GM21390 (cell line): ENCODE results near the gene ZDHHC20.

Experiments
- ATAC-seq: cut with Tn5 transposase; IDR thresholded peaks from one replicate; pipeline ENCODE4 v1.9.1; 2021; ENCODE audit not compliant: unreplicated experiment

ZDHHC20 gene, protein sequence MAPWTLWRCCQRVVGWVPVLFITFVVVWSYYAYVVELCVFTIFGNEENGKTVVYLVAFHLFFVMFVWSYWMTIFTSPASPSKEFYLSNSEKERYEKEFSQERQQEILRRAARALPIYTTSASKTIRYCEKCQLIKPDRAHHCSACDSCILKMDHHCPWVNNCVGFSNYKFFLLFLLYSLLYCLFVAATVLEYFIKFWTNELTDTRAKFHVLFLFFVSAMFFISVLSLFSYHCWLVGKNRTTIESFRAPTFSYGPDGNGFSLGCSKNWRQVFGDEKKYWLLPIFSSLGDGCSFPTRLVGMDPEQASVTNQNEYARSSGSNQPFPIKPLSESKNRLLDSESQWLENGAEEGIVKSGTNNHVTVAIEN

DNA sequence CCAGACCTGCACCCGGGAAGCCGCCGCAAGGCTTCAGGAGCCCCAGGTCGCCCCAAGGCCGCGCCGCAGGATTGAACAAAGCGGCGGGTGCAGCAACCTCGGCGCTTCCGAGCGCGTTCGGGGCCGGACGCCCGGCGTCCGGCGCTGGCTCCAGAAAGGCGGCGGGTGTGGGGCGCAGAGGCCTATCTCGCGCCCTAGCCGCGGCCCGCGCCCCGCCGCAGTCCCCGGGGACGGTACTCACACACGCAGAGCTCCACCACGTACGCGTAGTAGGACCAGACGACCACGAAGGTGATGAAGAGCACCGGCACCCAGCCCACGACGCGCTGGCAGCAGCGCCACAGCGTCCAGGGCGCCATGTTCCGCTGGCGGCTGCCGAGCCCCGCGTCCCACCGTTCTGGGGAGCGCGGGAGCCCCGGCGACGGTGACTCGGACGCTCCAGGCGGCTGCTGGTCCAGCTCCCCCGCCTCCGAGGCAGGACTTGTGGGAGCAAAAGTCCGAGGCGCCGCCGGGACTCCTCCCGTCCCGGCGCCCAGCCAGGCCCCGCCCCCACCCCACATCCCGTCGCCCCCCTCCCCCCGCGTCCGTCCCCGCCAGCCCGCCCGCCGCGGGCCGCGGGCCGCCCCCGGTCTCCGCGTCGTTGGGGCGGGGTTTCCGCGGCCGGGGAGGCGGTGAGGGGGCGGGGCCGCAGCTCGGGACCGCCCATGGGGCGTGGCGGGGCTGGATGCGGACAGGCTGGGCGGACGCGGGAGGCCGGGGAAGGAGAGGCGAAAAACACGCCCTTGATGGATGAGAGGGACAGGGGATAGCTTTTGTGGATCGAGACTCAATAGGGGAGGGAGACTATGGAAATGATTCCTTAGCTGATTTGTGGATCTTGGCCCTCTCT lies at the start of gene ZDHHC20:
ZDHHC20 (minus strand) TSS at position 491 of the 889 bp plus-strand sequence; CDS start at position 359, 132 bp downstream.
- peak; percentile 84 for ATAC-seq

DNA sequence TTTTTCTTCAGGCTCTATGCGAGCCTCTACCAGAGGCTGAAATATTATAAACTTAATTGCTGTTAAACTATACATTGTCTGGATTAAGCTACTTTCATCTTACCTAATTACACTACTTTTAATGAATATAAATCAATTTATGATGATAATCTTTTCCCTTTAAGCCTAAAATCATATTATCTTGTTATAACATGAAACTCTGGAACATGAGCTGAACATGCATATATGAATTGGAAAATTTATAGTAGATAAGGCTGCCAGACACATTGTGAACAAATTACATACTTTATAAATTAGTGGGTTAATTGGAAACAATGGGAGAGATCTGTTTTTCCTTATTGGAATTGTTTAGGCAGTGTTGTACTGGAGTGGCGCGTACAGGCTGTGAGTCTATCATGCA lies 45.3 kb upstream of the ZDHHC20 start:
- ATAC-seq, result no peak

DNA sequence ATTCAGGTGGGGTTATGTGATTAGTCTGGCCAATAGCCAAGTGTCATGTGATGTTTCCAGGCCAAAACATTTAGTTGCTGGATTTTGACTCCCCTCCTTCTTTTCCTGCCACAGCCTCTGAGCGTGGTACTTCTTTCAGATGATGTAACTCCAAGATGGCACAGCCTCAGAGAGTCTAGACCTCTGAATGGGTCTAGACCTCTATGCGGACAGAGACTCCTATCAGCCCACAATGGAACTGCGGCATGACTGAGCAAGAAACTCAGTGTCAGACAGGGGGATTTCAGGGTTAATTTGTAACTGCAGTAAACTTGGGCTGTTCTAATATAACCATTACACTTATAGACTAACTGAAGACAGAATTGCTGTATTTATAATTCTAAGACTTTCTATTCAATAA lies 42.6 kb upstream of the ZDHHC20 start:
- no peak for ATAC-seq

DNA sequence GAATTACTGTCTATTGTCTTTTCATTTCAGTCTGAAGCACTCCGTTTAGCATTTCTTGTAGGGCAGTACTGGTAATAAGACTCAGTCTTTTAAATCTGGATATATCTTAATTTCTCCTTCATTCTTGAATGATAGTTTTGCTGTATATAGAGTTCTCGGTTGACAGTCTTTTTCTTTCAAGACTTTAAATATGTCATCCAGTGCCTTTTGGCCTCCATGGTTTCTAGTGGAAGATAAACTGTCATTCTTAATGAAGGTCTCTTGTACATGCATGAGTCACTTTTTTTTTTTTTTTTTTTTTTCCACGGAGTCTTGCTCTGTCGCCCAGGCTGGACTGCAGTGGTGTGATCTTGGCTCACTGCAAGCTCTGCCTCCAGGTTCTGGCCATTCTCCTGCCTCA lies 27.2 kb upstream of the ZDHHC20 start:
- no peak for ATAC-seq

DNA sequence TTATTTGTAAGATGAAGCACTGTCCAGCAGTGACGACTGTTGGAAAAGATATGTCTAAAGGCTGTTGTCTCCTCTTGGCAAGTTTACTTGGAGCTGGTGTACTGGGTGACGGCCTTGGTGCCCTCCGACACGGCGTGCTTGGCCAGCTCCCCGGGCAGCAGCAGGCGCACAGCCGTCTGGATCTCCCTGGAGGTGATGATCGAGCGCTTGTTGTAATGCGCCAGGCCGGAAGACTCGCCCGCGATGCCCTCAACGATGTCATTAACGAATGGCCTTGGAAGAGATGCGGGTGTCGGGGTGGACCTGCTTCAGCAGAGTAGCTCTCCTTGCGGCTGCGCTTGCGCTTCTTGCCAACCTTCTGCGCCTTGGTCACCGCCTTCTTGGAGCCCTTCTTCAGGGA lies 24.6 kb upstream of the ZDHHC20 start:
- ATAC-seq, result no peak

DNA sequence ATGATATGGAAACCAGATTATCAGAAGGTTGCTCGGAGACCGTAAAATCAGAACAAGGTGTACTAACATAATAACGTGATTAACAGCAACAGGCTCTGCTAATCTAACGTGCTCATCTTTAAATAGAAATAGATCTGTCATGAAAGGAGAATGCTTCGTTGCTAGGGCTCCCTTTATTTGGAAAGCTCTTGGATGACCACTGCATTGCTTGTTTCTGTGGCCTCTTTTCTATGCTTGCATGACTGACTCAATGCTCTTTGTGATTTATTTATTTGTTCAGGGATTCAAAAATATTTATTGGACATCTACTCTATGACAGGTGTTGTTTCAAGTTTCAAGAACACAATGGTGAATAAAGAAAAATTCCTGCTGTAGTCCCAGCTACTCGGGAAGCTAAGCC lies 22.3 kb upstream of the ZDHHC20 start:
- ATAC-seq, result no peak

DNA sequence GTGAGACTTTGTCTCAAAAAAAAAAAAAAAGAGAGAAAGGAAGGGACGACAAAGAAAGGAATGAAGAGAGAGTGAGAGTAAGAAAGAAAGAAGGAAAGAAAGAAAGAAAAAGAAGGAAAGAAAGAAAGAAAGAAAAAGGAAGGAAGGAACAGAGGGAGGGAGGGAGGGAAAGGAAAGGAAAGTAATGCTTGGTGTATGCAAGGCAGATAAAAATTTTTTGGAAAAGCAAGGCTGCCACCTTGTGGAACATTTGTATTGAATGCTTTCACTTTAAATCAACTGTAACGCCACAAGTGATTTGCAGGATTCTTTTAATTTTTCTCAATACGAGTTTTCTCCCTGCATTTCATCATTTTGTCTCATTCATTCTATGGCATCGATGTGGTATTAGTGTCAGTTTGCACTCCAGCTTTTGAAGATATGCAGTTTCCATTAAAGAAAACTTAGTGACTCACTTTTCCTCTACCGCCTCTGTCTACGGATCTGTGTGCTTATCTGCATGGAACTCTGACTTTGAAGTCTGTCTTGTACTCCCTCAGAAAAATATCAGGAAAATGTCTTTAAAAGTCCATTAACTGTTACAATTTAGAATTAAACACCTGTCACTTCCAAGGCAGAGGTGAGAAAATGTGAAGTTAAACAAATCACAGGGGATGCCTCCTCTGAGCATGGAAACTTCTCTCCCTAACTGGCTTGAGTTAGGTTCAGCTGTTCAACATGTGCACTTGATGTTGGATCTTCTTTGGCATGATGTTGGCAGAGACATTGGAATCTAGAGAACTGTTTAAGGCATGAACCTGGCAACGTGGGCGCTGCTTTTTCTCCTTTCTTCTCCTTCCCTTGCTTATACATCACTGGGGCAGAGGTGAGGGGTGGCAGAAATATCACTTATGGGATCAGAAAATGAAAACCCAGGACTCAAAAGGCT lies 20.0 kb upstream of the ZDHHC20 start:
- no peak for ATAC-seq

DNA sequence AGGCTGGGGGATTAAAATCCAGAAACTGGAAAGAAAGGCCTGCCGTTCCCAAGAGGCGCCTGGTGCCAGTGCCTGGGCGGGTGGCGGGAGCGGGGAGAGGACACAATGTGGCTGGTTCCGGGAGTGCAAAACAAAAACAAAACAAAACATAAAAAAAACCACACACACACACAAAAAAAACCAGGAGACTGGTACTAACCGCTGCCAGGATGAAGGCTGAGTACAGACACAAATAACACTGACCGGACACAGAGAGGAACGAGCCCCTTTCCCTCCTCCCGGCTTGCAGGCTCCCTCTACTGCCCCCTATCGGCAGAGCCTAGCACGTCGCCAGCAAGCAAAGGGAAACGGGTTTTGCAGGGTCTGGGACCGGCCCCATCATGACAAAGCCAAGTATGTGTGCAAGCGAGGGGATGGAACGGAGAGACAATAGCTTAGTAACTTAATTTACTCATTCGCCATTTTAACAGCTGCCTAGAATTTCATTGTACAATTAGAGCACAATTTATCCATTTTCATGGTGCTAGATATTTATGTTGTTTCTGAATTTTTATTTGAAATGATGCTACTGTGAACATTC lies 17.9 kb upstream of the ZDHHC20 start:
- peak; percentile 86 for ATAC-seq

DNA sequence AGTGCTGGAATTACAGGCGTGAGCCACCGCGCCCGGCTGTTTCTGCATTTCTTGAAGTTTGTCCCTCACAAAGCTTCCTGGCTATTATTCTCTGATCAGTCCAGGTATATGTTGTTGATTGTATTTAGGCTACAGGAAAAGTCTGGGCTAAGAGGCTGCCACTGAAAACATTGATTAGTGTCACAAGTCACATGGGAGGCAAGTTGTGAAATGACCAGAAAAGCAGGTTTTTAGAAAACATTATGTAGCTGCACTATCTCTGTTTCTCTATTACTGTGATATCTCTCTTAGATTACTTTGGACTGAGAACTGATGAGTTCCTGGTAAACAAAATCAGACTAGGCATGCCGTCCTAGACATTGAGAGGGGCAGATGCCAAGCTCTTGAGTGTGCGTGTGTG lies 16.0 kb upstream of the ZDHHC20 start:
- ATAC-seq, result no peak

DNA sequence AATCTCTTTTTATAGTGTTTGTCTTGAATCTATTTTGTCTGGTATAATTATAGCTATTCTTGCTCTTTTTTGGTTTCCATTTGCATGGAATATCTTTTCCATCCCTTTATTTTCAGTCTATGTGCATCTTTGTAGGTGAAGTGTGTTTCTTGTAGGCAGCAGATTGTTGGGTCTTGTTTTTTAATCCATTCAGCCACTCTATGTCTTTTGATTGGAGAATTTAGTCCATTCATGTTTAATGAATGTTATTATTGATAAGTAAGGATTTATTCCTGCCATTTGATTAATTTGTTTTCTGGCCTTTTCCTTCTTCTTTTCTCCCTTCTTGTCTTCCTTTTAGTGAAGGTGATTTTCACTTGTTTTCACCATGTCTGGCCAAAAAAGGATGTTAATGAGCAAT lies 11.7 kb upstream of the ZDHHC20 start:
- no peak for ATAC-seq

DNA sequence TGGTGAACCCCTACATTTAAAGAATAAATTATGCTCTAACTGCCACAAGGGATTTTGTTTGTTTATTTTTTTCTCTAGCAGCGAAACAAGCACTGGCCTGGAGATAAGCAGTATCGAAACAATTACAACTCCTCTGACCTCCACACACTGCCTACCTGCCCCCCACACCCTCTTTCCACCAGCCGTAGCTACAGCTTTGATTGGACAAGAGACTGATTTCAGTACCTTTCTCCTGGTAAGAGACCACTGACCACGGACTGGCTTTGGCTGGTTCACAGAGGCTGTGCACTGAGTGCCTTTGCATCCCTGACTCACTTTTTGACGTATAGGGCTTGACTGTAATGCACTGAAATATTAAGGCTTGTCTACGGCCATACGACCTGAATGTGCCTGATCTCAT lies 7.4 kb upstream of the ZDHHC20 start:
- ATAC-seq, result no peak

DNA sequence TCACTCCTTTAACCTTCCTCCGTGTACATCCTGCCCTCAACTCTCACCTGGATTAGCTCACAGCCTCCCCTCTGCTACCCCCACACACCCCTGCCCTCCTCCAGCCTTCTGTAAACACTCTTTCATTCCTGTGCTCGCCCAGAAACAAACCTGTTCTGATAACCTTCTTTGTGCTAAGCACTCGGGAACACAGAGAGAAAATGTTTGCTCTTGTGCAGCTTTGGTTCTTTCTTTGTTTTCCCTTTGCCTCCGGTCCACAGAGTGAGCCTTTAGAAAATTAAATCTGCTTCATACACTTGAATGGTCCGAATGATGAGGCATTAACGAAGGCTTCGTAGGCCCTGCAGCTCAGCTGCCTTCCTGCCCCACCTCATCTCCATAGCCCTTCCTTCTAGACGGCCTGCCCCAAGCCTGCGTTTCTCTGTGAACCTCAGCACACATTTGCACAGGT lies 6.6 kb upstream of the ZDHHC20 start:
- ATAC-seq, result no peak

DNA sequence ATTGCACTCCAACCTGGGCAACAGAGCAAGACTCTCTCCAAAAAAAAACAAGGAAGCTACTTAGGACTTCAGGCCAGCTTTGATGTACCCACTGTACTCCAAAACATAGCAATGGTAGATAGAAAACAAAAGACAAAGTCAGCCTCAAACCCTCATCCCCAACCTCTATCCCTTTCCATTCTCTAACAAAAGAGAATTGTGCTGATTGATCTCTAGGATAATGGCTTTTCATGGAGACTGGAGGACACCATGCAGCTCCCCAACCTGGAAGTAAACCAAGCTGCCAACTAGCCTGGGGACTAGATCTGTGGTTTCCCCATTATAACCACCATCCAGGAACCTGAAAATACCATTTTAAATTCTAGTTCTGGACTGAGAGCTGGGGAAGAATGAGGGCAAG lies 4.3 kb upstream of the ZDHHC20 start:
- ATAC-seq, result no peak

DNA sequence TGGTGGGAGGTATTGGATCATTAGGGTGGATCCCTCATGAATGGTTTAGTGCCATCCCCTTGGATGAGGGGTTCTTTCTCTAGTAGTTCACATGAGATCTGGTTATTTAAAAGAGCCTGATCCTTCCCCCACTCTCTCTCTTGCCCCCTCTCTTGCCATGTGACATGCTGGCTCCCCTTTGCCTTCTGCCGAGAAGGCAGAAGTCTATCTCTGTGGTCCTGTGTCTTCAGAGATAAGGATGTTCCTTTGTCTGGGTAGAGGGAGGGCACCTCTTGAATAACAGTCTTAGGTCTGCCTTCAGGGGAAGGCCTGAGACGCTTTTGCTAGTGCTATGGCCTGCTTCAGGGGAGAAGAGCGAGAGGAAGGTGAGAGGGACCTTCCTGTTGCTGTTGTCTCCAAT lies 2.0 kb upstream of the ZDHHC20 start:
- no peak for ATAC-seq

DNA sequence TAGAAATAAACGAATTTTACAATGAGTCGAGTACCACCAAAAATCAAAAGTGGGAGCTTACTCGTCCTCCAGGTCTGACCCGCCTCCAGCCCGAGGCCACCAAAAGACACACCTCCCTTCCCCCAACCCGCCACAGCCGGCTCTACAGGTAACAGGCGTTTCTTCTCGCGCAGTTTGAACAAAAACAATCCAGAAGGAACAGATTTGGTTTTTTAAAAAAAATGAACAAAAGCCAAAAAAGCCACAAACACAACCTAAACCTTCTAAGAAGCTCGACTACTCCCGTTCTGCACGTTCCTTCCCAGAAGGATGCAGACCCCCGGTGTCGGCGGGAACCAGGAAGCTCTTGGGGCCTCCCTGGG lies 671 bp downstream of the ZDHHC20 start:
- ATAC-seq, result peak; percentile 38

DNA sequence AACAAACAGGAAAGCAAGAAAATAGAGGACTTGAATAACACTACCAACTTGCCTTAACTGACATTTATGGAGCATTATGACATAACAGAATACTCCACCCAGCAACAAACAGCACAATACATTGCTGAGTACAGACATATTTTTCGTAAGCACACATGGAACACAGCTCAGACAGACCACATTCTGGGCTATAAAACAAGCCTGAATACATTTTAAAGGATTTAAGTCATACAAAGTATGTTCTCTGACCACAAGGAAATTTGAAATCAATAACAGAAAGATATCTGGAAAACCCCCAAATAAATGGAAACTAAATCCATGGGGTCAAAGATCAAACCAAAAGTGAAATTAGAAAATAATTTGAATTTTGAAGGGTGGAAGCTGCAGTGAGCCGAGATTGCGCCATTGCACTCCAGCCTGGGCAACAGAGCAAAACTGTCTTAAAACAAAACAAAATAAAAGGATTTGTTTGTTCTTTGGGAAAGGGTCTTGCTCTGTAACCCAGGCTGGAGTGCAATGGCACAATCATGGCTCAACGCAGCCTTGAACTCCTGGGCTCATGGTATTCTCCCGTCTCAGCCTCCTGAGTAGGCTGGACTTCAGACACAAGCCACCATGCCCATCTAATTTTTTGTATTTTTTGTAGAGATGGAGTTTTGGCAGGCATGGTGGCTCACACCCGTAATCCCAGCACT lies 5.6 kb downstream of the ZDHHC20 start:
- no peak for ATAC-seq

DNA sequence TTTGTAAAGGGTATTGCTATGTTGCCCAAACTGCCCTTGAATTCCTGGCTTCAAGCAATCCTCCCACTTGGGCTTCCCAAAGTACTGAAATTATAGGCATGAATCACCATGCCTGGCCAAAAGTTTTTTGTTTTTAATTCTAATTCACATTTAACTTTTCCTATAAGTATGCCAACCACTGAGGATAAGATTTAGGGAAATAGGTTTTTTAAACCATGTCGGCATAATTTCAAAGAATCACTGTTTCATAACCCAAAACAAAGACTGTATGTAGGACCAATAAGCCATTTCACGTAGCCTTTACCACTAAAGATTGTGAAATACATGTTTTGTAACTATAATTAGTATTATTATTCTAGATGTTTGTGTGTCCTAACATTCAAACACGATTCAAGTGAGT lies 8.2 kb downstream of the ZDHHC20 start:
- ATAC-seq, result no peak

DNA sequence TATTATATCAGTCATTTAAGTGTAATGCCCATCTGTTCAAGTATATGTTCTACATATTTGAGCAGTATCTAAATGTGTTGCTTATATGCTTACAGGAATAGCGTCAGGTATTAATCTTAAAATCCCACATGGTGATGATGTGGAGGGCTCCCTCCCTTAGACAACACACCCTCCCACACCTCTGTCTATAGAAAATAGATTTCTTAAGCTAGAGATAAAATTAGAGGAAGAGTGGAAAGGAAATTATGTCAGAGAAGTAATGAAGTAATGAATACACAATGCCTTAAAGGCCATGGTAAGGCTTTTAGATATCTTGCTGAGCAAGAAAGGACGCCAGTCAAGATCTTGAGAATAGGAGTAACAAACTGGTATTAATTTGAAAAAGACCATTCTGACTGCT lies 12.4 kb downstream of the ZDHHC20 start:
- ATAC-seq, result no peak

DNA sequence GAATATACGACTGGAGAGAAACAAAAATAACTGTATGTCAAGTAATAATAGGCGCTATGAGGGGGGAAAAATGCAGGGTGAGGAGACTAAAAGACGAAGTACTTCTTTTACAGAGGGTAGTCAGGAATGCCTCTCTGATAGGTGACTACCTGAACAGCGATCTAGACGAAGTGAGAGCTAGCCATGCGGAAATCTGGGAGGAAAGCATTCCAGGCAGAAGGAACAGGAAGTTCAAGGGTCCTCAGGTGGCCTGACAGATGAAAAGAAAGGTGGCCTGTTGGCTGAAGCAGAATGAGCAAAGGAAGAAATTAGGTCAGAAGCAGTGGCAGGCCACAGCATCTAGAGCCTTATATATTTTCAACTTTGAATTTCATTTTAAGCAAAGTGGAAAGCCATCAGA lies 13.3 kb downstream of the ZDHHC20 start:
- no peak for ATAC-seq

DNA sequence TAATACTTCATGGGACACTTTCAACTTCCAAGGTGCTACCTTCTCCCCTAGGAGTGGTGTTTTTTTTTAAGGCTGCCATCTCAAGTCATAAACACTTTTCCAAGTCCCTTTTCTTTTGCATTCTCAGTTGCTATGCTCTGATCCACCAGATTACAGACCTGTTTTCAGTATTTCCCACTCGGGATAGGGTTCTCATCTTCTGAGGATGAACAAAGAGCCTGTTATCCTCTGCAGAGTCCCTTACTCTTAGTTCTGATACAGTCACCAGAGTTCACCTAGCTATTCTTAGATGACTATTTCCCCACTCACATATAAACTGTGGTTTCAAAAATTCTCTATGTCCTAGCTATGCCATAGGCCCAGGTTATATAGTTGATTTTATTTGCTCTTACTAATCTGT lies 15.9 kb downstream of the ZDHHC20 start:
- ATAC-seq, result no peak
